Loucy (cell line): ENCODE measurements around the gene RWDD3.

ENCODE experiments used
- EZH2phosphoT487 ChIP-seq: fragments of 200-600 bp; IDR thresholded peaks from 2 replicates; pipeline ENCODE4 v1.6.1; 2018; ENCODE audit warnings: antibody characterized with exemption, mild to moderate bottlenecking, moderate library complexity, borderline replicate concordance
- TF ChIP-seq, protein P1 (sequence below): fragments of 200-600 bp; sonication (generic); conservative IDR thresholded peaks from 2 replicates; pipeline ENCODE4 v1.5.1; 2014; ENCODE audit warnings: mild to moderate bottlenecking, antibody characterized with exemption, low read length

DNA sequence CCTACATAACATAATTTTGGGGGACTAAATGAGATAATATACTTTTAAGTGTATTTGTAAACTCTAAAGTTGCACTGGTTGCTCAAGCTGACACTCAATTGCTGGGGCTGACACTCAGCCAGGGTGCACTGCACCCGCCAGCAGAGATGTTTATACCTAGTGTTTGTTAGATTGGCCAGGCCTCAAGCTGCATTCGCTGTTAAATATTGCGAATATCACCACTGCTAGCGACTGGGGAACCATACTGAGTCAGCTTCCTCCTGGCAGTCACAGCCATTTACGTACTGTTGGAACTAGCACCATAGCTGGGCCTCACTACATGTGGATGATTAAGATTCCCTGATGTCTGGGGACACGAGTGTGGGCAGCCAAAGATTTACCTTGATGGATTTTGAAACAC, 12.7 kb upstream of the RWDD3 start:
- TF ChIP-seq, protein P1, sequence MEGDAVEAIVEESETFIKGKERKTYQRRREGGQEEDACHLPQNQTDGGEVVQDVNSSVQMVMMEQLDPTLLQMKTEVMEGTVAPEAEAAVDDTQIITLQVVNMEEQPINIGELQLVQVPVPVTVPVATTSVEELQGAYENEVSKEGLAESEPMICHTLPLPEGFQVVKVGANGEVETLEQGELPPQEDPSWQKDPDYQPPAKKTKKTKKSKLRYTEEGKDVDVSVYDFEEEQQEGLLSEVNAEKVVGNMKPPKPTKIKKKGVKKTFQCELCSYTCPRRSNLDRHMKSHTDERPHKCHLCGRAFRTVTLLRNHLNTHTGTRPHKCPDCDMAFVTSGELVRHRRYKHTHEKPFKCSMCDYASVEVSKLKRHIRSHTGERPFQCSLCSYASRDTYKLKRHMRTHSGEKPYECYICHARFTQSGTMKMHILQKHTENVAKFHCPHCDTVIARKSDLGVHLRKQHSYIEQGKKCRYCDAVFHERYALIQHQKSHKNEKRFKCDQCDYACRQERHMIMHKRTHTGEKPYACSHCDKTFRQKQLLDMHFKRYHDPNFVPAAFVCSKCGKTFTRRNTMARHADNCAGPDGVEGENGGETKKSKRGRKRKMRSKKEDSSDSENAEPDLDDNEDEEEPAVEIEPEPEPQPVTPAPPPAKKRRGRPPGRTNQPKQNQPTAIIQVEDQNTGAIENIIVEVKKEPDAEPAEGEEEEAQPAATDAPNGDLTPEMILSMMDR = no peak
- TF ChIP-seq EZH2phosphoT487 = no peak
